ENCODE measurements around the gene TMEM82.

The TMEM82 gene

DNA sequence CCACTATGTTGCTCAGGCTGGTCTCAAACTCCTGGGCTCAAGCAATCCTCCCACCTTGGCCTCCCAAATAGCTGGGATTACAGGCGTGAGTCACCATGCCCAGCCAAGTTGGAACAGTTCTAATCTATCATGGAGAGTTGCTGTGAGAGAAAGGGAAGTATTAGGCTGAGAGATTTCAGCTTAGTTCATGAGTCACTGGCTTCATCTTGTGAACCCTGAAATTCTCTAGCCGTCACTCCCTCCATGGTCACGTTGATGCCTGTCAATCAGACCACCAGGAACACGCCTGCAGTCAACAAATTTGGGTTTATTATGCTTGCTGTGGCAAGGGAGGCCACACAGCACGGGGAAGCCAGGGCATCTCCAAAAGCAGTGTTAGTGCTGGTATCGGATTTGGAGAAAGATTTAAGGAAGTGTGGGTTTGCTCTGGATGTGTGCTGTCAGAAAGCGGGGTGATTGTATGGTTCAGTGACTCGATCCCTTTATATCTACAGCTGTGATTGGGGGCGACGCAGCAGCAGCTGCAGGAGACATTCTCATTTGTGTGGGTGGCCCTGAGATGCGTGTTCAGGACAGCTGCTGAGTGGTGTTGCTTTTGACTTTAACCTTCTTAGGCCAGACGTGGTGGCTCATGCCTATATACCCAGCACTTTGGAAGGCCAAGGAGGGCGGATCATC lies 46.5 kb downstream of the TMEM82 start:
- DNase-seq, result no peak

GRCh38 chr1:15796086-15796462 lies 53.8 kb downstream of the TMEM82 start:
- DNase-seq, result no peak
